ENCODE data around the gene FAM174C. TPM values are rescaled to one million over a fixed set of nuclear protein-coding genes. Genes with fewer than 3 reads are reported as not detected.

FAM174C gene
- total and polyA plus RNA-seq, 2 of the 8 experiments (the other 6 are each of a cell fraction or from before 2014, with no cell fraction given) = 44.5 to 125 TPM

DNA sequence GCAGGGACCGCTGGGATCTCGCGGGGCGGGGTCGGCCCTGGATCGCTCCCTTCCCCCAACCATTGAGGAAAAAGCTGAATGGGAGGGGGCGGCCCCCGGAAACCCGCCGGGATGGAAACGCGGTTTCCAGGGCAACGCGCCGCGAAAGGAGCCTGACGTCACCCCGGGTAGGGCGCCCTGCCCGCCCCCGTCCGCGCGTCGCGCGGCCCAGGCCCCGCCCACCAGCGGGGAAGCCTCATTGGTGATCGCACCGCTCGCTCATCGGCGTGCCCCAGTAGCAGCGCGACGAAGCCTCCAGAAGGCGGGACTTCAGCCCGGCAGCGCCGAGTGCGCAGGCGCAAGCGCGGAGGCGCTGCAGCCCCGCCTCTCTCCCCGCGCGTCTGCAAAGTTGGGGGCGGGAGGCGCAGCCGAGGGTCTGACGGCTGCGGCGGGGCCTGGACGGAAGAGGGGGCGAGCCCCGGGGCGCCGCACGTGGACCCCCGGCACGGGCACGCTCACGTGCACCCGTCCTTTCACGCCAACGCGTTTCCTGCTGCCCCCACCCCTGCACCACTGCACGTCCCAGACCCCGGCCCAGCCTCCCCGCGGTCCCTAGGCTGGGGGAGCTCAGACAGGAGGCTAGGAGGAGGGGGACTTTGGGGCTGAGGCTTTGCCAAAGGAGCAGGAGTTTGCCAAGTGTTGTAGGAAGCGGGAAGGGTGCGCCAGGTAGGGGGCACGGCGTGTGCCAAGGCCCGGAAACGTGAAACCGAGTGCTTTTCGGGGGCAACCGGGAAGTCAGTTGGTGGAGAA is 14.4 kb upstream of the FAM174C start (continued):
- TF ChIP-seq KDM5A (IDR thresholded peaks at IDR 0.05; ENCODE audit: low read length) (no peak), PHF8 (conservative IDR thresholded peaks at IDR 0.05; ENCODE audit: low read depth, low read length) (no peak), SAP30 (IDR thresholded peaks at IDR 0.05; ENCODE audit: insufficient read depth, insufficient replicate concordance, low read length) (no peak), KDM1A (IDR thresholded peaks at IDR 0.05; ENCODE audit: borderline replicate concordance, low read length) (no peak), EP300 (IDR thresholded peaks at IDR 0.05; ENCODE audit: borderline replicate concordance in 1 of 2, low read depth in 2 of 2, low read length in 2 of 2) (no peak), RBBP5 (IDR thresholded peaks at IDR 0.05; ENCODE audit: borderline replicate concordance, low read depth, low read length) (no peak), SIN3A (conservative IDR thresholded peaks at IDR 0.05 in 1 of 2, IDR thresholded peaks at IDR 0.05 in 1 of 2; ENCODE audit: low read depth in 1 of 2, low read length in 2 of 2) (peak; percentile 49 to 79; a peak in 3 of 4 replicates), POLR2A (IDR thresholded peaks at IDR 0.05; ENCODE audit: control extremely low read depth in 1 of 2, low read depth in 2 of 2, low read length in 2 of 2) (no peak), NRF1 (IDR thresholded peaks at IDR 0.05; ENCODE audit: low read depth, low read length) (peak; percentile 86)

Measured in H1 (cell line).